ENCODE measurements around the gene P2RX6. TPM values are rescaled to one million over a fixed set of nuclear protein-coding genes. Genes with fewer than 3 reads are reported as not detected.

Gene P2RX6
- total and polyA plus RNA-seq, 9 of the 15 experiments (the other 6 are each of a cell fraction or from before 2014, with no cell fraction given), result 0.01 to 3.9 (median 1.5) TPM; not detected in 1

DNA sequence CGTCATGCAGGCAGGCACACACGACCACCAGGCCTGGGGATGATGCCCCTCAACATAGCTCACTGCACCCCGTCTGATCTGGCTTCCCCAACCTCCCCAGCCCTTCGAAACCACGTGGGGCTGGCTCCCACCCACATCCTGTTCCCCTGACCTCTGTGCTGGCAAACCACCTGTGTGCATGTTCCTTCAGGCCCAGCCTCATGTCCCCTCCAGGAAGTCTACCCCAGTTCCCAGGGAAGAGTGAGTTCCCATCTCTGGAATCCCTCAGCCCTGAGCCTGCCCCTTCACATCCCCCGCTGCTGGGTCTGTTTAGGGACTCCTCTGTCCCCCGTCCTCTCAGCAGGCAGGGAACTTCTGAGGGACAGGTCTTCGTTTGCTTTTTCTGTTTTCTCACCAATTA lies 10.3 kb downstream of the P2RX6 start:
- Histone ChIP-seq H3K36me3 (ENCODE audit: control insufficient read depth, insufficient read depth, low read length) (no peaks in the 10 kb centered on the region), H3K4me1 (replicated peaks in 1 of 2; ENCODE audit: control insufficient read depth in 2 of 2, insufficient read depth in 2 of 2, low read length in 2 of 2) (peaks cover under 1 to 48% of the 10 kb centered on the region in 2 experiments; a peak in 3 of 5 replicates), H3K79me2 (ENCODE audit: control insufficient read depth, insufficient read depth, low read length) (no peaks in the 10 kb centered on the region), H3K27ac (ENCODE audit: extremely low read depth, low read depth, low read length) (no peak overlapping the region), H3K9me1 (ENCODE audit: control insufficient read depth, insufficient read depth, low read length) (no peaks in the 10 kb centered on the region), H3K9ac (ENCODE audit: insufficient read depth in 1 of 2, low read depth in 2 of 2, low read length in 2 of 2) (peak overlapping the region in 1 of 2 experiments; percentile 53; a peak in 1 of 4 replicates), H3K27me3 (ENCODE audit: control insufficient read depth in 2 of 2, insufficient read depth in 2 of 2, low read length in 2 of 2) (peaks cover 29 to 53% of the 10 kb centered on the region in 2 experiments; a peak in 4 of 5 replicates), H2AFZ (ENCODE audit: low read depth, low read length) (no peak overlapping the region), H4K20me1 (replicated peaks; ENCODE audit: control insufficient read depth, insufficient read depth, low read length) (peaks cover 35% of the 10 kb centered on the region), H3K4me2 (ENCODE audit: insufficient read depth, low read length) (no peak overlapping the region), H3K4me3 (no peak overlapping the region), H3K9me3 (replicated peaks; ENCODE audit: control insufficient read depth, insufficient read depth, low read depth, low read length) (no peaks in the 10 kb centered on the region)
- in situ Hi-C loops (cut with MboI) (no loop called here), intact Hi-C loops (cut with micrococcal nuclease) (no loop called here)
- DNase-seq (ENCODE audit: extremely low read depth in 1 of 4, low spot score in 3 of 4), result peak in 1 of 4 experiments; percentile 46
- no peak for FAIRE-seq
- ATAC-seq, result no peak
- ChIA-PET POLR2A (interaction anchor here (3.5 to 10.2 kb wide), 4 partner anchors 7 to 26 kb away, joined by 17 to 120 read pairs (median 60); partner anchors contain the start of genes LRRC74B, P2RX6 and THAP7), CTCF (ENCODE audit: low intra/inter-chr PET ratio) (no interaction called here)
- BruUV-seq (replicated peaks), result no TSS peak
- 18% methylated on average over 8 of the region's 8 CpGs for WGBS (ENCODE audit: insufficient coverage, low coverage, missing lambda C conversion rate)
- TF ChIP-seq BRCA1 (IDR thresholded peaks at IDR 0.05) (no peak), BRCA1 (CRISPR knock-in tag; IDR thresholded peaks at IDR 0.05) (no peak), SMAD3 (CRISPR knock-in tag; conservative IDR thresholded peaks at IDR 0.05) (no peak), RFX7 (CRISPR knock-in tag; IDR thresholded peaks at IDR 0.05) (no peak), CREM (IDR thresholded peaks at IDR 0.05; ENCODE audit: low read depth) (no peak), ZNF444 (CRISPR knock-in tag; IDR thresholded peaks at IDR 0.05) (no peak), IRF2 (CRISPR knock-in tag; IDR thresholded peaks at IDR 0.05) (peak; percentile 79; the same call in 1 of the 2 replicates), ZNF143 (CRISPR knock-in tag; IDR thresholded peaks at IDR 0.05) (peak; percentile 31; the same call in 1 of the 2 replicates), MYBL2 (IDR thresholded peaks at IDR 0.05; ENCODE audit: low read depth) (no peak), MYBL2 (CRISPR knock-in tag; IDR thresholded peaks at IDR 0.05; ENCODE audit: borderline replicate concordance) (0 out of 2 replicates have a peak, but pooled peaks have one; percentile 32)
- TF ChIP-seq, protein P1, sequence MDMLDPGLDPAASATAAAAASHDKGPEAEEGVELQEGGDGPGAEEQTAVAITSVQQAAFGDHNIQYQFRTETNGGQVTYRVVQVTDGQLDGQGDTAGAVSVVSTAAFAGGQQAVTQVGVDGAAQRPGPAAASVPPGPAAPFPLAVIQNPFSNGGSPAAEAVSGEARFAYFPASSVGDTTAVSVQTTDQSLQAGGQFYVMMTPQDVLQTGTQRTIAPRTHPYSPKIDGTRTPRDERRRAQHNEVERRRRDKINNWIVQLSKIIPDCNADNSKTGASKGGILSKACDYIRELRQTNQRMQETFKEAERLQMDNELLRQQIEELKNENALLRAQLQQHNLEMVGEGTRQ (CRISPR knock-in tag; IDR thresholded peaks at IDR 0.05), result peak; percentile 51
- TF ChIP-seq, protein P2, sequence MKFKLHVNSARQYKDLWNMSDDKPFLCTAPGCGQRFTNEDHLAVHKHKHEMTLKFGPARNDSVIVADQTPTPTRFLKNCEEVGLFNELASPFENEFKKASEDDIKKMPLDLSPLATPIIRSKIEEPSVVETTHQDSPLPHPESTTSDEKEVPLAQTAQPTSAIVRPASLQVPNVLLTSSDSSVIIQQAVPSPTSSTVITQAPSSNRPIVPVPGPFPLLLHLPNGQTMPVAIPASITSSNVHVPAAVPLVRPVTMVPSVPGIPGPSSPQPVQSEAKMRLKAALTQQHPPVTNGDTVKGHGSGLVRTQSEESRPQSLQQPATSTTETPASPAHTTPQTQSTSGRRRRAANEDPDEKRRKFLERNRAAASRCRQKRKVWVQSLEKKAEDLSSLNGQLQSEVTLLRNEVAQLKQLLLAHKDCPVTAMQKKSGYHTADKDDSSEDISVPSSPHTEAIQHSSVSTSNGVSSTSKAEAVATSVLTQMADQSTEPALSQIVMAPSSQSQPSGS (CRISPR knock-in tag; IDR thresholded peaks at IDR 0.05), result 0 out of 2 replicates have a peak, but pooled peaks have one; percentile 46
- TF ChIP-seq, protein P3, sequence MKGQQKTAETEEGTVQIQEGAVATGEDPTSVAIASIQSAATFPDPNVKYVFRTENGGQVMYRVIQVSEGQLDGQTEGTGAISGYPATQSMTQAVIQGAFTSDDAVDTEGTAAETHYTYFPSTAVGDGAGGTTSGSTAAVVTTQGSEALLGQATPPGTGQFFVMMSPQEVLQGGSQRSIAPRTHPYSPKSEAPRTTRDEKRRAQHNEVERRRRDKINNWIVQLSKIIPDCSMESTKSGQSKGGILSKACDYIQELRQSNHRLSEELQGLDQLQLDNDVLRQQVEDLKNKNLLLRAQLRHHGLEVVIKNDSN (CRISPR knock-in tag; IDR thresholded peaks at IDR 0.05), result peak; percentile 76
- TF ChIP-seq, protein P4, sequence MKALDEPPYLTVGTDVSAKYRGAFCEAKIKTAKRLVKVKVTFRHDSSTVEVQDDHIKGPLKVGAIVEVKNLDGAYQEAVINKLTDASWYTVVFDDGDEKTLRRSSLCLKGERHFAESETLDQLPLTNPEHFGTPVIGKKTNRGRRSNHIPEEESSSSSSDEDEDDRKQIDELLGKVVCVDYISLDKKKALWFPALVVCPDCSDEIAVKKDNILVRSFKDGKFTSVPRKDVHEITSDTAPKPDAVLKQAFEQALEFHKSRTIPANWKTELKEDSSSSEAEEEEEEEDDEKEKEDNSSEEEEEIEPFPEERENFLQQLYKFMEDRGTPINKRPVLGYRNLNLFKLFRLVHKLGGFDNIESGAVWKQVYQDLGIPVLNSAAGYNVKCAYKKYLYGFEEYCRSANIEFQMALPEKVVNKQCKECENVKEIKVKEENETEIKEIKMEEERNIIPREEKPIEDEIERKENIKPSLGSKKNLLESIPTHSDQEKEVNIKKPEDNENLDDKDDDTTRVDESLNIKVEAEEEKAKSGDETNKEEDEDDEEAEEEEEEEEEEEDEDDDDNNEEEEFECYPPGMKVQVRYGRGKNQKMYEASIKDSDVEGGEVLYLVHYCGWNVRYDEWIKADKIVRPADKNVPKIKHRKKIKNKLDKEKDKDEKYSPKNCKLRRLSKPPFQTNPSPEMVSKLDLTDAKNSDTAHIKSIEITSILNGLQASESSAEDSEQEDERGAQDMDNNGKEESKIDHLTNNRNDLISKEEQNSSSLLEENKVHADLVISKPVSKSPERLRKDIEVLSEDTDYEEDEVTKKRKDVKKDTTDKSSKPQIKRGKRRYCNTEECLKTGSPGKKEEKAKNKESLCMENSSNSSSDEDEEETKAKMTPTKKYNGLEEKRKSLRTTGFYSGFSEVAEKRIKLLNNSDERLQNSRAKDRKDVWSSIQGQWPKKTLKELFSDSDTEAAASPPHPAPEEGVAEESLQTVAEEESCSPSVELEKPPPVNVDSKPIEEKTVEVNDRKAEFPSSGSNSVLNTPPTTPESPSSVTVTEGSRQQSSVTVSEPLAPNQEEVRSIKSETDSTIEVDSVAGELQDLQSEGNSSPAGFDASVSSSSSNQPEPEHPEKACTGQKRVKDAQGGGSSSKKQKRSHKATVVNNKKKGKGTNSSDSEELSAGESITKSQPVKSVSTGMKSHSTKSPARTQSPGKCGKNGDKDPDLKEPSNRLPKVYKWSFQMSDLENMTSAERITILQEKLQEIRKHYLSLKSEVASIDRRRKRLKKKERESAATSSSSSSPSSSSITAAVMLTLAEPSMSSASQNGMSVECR (CRISPR knock-in tag; IDR thresholded peaks at IDR 0.05), result 0 out of 2 replicates have a peak, but pooled peaks have one; percentile 4

All from K562 (cell line).